GM19238 (cell line): ENCODE results near the gene ANKRD1.
"Not testable (repeated sequence)": the region's sequence is repeated elsewhere in the genome, so short reads cannot be mapped to it uniquely, and the experiment has no call there.

ENCODE experiments used
- DNase-seq: peaks from one replicate; pipeline ENCODE4 v3.0.0; 2011; ENCODE audit warnings: low spot score; ENCODE audit not compliant: insufficient read length

The ANKRD1 gene

DNA sequence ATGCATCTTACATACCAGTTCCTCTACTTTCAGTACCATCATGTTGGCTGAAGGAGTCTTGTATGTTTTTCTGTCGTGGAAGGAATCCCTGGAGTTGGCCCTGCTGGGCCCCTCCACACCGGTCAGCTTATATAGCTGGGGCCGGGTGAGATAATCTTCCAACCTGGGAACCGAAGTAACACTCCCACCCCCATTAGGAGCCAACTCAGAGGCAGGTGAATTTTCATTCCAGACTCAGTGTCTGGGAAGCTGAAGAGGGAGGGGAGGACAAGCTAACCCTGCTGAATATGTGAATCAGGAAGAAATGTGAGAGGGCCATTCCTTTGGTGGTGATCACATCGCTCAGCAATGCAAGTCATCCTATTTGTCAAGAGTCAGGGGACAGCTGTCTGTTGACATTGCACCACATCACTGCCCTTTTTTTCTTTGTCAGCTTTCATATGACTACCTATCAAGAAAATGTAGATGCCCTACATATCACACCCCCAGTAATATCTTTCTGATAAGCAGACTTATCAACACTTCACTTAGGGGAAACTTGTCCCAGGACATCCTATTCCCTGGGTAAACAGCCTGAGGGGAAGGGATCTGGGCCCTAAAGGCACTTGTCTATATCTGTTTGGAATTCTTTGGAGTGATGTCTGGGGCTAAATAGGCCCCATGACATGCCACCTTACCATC lies at the start of gene ANKRD1:
TSS of gene ANKRD1 (minus strand) at position 102 of the 681 bp plus-strand sequence. CDS start at position 42, 60 bp downstream.
- no peak for DNase-seq

- no peak for DNase-seq
Observed at GRCh38 chr10:90969947-90970673, 49.2 kb upstream of the ANKRD1 start.

DNA sequence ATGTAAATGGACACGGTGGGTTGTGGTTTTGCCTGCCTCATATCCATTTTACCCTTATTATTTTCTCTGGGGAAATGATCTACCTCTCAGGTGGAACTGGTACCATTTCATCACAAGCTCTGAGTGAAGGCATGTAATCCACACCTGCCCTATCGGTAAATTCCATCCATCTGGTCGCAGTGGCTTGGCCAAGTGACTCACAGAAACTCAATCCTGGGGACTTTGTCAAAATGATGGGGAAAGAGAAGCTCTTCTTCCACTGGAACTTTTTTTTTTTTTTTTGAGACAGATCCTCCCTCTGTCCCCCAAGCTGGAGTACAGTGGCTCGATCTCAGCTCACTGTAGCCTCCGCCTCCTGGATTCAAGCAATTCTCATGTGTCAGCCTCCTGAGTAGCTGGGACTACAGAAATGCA lies 48.2 kb upstream of the ANKRD1 start:
- DNase-seq = no peak

- DNase-seq = no peak
Observed at GRCh38 chr10:90968328-90969081, 47.6 kb upstream of the ANKRD1 start.

- DNase-seq = no peak
Observed at GRCh38 chr10:90967865-90968264, 47.0 kb upstream of the ANKRD1 start.

GRCh38 chr10:90966146-90966545 lies 45.3 kb upstream of the ANKRD1 start:
- no peak for DNase-seq

- no peak for DNase-seq
Observed at GRCh38 chr10:90965720-90966119, 44.8 kb upstream of the ANKRD1 start.

DNA sequence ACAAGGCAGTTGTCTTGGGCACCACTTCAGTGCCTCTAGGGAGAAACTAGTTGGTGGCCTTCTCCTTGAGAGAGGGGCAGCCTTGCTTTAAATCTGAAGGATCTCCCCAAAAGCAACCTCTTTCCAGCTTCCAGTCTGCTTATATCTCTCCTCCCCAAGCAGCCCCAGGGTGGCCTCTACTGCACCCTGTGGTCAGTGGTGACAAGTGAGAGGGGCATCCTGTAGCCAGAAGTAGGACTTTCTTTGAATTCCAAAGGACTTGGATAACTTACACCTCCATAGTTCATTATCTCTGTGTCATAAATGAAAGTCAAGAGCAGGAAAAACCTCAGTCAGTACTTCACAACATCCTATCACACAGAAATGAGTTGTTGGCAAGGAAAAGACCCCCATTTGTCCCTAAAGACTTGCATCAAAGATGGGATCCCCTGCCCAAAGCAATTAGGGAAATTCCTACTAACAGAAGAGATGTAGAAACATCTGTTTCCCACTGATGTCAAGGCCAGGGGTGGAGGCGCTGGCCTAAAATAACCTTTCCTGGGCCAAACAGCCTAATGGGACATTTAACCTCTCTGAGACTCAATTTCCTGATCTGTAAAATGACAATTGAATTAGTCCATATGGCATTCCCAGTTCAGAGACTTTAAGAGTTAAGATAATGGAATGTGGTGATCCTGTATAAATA lies 44.0 kb upstream of the ANKRD1 start:
- no peak for DNase-seq

DNA sequence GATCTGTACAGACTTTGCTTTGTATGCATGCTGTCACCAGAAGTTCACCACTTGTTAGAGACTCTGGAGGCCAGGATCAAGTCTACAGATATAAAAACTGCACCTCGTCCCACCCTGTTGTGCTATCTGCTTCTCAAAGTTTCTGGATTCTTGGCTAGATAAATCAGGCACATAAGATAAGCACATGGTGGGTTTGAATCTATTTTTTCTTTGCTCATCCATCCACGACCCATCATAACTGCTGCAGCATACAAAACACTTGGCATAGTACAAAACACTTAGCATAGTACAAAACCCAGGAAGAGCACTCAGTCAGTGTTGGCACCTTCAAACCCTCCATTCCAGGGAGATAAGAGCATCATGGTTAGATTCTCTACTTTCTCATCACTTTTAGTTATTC lies 42.4 kb upstream of the ANKRD1 start:
- DNase-seq = no peak

DNA sequence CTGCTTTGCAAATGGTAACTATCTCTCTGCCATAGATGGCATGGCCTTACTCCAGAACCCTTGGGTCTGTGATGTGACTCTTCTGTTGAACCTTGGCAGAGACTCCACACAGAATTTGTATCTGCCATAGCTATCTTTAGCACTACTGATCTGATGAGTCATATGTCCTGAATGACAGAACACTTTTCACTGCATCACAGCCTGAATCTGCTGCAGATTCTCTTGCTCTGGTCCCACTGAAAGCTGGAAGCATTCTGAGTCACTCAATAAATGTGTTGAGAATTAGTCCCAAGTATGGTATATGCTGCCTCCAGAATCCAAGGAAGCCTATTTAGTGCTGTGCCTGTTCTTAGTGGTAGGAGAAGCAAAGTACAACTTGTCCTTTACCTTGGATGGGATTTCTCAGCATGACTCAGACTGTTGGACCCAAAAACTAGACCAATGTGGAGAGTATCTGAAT lies 39.5 kb upstream of the ANKRD1 start:
- DNase-seq = no peak

- DNase-seq = no peak
Observed at GRCh38 chr10:90959826-90960225, 38.9 kb upstream of the ANKRD1 start.

DNA sequence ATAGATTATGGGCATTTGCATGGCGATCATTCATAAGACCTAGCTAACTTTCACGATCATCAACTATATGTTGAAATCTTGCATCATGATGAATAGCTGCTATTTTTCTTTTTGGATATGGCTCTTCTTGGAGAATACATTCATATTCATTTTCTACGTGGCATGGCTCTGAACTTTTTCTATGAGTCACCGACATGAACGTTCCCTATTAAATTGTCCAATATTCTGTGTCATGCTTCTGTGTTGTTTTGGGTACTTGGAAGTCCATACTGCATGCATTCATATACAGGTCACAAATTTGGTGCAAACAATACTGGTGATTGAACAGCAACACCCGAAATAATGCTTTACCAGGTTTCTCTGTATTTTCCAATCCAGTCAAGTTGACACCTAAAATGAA lies 37.9 kb upstream of the ANKRD1 start:
- no peak for DNase-seq

DNA sequence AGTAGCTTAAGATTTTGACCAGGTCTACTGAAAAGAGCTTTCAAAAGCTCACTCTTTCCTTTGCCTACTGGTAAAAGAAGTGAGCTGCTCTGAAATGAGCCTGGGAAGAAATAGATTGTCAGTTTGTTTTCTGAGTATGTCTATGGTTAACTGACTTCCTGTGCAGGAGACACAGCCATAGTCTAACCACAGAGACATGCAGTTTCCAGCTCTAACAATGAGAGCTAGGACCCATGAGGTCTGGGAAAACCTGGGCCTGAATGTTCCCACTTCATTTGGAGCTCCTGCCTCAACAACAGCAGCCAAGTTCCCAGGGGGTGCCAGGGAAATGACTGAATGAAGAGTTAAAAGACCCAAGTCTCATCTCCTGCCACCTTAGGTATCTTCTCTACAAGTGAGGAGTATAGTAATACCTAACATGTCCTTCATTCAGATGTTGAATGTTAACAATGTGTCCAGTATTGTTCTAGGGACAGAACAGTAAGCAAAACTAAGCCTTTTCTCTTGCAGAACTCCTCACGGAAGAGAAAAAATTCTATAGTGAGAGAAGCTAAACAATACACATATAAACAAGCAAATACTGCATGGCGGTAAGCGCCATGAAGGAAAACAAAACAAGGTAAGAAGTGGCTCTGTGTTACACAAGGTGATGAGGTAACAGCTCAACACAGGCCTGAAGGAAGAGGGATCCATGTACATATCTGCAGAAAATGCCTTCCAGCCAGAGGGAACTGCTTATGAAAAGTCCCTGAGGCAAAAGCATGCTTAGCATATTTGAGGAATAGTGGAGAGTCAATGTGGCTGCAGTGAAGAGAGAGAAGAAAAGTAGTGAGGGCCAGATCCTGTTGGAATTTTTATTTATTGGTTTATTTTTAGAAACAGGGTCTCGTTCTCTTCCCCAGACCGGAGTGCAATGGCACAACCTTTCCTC lies 26.4 kb upstream of the ANKRD1 start:
- no peak for DNase-seq

GRCh38 chr10:90945491-90946070 lies 24.7 kb upstream of the ANKRD1 start:
- DNase-seq = no peak

- DNase-seq = no peak
Observed at GRCh38 chr10:90944749-90945148, 23.9 kb upstream of the ANKRD1 start.

GRCh38 chr10:90942980-90943379 lies 22.1 kb upstream of the ANKRD1 start:
- not testable (repeated sequence) for DNase-seq

DNA sequence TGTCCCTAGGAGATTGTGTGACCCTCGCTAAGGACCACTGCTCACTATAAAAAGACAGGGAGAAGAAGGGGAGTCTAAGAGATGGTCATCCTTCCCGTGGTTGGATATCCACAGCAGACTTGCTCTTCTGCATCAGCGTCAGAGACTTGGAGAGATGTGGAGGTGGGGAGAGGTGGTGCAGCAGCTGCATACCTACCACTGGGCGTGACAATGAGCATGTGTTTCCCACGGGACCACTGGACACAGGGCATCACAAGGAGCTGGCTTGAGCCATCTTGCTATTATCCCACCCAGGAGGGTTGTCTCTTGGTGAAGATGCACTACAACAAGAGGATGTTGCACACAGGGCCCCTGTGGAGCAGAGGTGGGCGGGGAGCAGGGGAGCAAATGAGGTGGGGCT lies 18.8 kb upstream of the ANKRD1 start:
- no peak for DNase-seq

DNA sequence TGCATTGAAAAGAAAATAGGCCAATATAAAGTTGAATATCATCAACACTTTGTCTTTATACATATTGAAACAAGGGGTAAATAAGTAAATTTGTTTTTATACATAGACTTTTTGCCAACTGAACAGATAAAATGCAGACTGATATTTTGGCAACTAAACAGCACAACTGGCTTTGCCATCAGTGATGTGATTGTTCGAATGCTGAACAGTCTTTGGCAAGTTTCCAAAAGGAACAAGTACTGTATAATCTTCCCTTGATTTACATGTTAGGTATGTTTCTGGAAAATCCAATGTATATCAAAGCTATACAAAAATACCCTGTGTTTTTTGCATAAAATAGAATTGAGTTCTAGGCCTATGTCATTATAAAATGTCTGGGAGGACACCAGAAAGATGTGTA lies 18.2 kb upstream of the ANKRD1 start:
- no peak for DNase-seq

DNA sequence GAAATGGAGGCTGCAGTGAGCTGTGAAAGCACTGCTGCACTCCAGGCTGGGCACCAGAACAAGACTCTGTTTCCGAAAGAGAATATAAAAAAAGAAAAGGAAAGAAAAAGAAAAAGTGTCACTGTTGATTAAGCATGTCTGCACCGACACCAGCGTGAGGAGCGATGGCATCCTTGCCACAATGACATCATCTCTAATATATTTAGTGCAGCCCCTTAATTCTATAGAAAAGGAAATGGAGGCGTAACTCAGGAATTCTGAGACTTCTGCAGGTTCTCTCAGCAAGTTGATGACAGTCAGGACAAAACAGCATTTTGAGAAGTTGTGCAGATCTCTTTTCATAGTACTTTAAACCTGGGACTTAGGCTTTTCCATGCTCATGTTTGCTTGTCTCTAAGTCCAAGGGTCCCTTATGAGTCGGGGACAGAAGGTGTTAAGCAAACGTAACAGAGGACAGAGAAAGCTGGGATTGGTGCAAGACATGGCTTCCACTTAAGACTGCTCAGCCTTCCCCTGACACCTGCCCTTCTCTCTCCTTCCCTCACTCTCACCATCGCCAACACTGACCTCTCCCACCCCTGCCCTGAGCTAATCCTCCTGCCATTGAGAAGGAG lies 16.9 kb upstream of the ANKRD1 start:
- DNase-seq = no peak

DNA sequence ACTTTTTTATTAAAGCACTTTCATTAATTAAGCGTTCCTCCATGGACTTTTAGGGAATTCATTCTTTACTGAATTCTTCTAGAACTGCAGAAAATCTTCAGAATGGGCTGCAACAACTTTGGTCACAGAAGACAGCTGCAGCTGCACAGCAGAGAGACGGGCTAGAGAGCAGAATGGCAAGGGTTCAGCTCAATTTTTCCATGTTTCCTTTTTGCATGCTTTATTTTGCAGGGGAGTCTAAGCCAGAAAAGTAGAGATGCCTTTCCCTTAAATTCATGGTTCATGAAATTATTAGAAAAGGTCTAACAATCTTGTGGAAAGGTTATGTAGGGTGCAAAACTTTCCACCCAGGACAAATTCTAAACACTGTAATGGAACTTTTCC lies 15.4 kb upstream of the ANKRD1 start:
- no peak for DNase-seq
